ENCODE data around the gene MYBPC3. TPM values are rescaled to one million over a fixed set of nuclear protein-coding genes. Genes with fewer than 3 reads are reported as not detected.

Gene MYBPC3
- total and polyA plus RNA-seq, 2 donors from 2014 or later: 0.19 to 0.52 TPM

DNA sequence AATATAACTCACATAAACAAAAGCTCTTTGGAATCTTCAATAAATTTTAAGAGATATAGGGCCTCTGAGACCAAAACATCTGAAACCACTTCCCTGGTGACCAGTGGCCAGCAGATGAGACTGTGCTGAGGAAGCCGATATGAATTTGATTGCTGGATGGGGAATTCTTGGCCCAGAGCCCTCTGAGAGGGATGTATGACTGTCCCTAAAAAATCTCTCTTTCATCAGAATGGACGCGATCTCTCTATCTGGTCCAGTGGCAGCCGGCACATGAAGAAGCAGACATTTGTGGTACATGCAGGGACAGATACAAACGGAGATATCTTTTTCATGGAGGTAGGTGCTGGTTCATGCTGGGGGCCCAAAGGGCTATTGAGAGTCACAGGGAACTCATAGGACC lies 37.5 kb downstream of the MYBPC3 start:
- Histone ChIP-seq H3K27ac (ENCODE audit: low read depth in 2 of 2, low read length in 2 of 2) (no peak overlapping the region), H3K9me3 (ENCODE audit: control insufficient read depth in 2 of 3, insufficient read depth in 1 of 3, low read length in 3 of 3) (no peaks in the 10 kb centered on the region), H3K4me3 (ENCODE audit: low read length in 3 of 3) (no peak overlapping the region), H3K27me3 (ENCODE audit: control insufficient read depth, insufficient read depth, low read length) (no peaks in the 10 kb centered on the region), H3K36me3 (ENCODE audit: control insufficient read depth in 2 of 3, insufficient read depth in 3 of 3, low read length in 3 of 3) (peaks cover 13 to 32% (median 23%) of the 10 kb centered on the region in 3 donors), H3K9ac (ENCODE audit: low read length in 3 of 3) (no peak overlapping the region), H3K4me1 (ENCODE audit: control insufficient read depth in 2 of 3, insufficient read depth in 2 of 3, low read depth in 1 of 3, low read length in 3 of 3) (no peaks in the 10 kb centered on the region)
- no peak for DNase-seq
- TF ChIP-seq, protein P1, sequence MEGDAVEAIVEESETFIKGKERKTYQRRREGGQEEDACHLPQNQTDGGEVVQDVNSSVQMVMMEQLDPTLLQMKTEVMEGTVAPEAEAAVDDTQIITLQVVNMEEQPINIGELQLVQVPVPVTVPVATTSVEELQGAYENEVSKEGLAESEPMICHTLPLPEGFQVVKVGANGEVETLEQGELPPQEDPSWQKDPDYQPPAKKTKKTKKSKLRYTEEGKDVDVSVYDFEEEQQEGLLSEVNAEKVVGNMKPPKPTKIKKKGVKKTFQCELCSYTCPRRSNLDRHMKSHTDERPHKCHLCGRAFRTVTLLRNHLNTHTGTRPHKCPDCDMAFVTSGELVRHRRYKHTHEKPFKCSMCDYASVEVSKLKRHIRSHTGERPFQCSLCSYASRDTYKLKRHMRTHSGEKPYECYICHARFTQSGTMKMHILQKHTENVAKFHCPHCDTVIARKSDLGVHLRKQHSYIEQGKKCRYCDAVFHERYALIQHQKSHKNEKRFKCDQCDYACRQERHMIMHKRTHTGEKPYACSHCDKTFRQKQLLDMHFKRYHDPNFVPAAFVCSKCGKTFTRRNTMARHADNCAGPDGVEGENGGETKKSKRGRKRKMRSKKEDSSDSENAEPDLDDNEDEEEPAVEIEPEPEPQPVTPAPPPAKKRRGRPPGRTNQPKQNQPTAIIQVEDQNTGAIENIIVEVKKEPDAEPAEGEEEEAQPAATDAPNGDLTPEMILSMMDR (IDR thresholded peaks at IDR 0.05; ENCODE audit: borderline replicate concordance, extremely low read depth, insufficient read depth): no peak
- intact Hi-C loops (cut with DNase I): no loop called here
- no peak for FAIRE-seq

DNA sequence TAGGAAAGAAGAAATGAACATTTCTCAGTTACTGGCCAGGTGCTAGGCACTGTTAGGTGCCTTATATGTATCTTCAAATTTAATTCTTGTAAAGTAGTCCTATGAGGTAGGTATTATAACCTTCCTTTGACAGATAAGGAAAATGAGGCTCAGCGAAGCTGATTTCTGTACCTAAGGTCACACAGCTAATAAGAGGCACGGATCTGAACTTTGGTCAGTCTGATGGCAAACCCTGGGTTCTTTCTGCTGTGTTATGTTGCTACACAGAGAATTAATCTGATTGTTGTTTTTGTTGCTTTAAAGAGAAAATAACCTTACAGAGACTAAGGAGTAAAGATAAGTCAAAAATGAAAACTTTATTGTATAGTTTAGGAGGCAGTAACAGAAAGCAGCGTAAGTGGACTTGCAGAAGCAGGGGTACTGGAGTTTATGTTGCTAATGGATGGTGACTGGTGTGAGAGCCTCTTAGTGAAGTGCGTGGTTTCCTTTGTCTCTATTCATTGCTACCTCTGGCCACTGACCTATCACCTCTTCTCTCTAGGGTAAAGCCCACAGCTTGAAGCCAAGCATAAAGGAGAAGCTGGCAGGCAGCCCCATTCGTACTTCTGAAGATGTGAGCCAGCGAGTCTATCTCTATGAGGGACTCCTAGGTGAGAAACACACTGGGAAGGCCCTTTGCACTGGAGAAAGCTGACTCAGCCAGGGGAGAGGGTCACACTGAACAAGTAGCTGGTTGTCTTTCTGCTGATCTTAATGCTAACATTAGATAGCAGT lies 44.3 kb downstream of the MYBPC3 start:
- H3K4me3 ChIP-seq (ENCODE audit: low read length in 3 of 3): no peak overlapping the region
- intact Hi-C loops (cut with DNase I): no loop called here
- FAIRE-seq: no peak
- peaks cover 8 to 56% (median 29%) of the 10 kb centered on the region in 3 donors for H3K36me3 ChIP-seq (ENCODE audit: control insufficient read depth in 2 of 3, insufficient read depth in 3 of 3, low read length in 3 of 3)
- H3K27ac ChIP-seq (ENCODE audit: low read depth in 2 of 2, low read length in 2 of 2): no peak overlapping the region
- DNase-seq: no peak
- H3K4me1 ChIP-seq (ENCODE audit: control insufficient read depth in 2 of 3, insufficient read depth in 2 of 3, low read depth in 1 of 3, low read length in 3 of 3): peaks cover 0 to 9% (median 8%) of the 10 kb centered on the region in 3 donors
- no peak overlapping the region for H3K9ac ChIP-seq (ENCODE audit: low read length in 3 of 3)
- H3K27me3 ChIP-seq (ENCODE audit: control insufficient read depth, insufficient read depth, low read length): no peaks in the 10 kb centered on the region
- no peaks in the 10 kb centered on the region for H3K9me3 ChIP-seq (ENCODE audit: control insufficient read depth in 2 of 3, insufficient read depth in 1 of 3, low read length in 3 of 3)
- TF ChIP-seq, protein P1 (IDR thresholded peaks at IDR 0.05; ENCODE audit: borderline replicate concordance, extremely low read depth, insufficient read depth): no peak

DNA sequence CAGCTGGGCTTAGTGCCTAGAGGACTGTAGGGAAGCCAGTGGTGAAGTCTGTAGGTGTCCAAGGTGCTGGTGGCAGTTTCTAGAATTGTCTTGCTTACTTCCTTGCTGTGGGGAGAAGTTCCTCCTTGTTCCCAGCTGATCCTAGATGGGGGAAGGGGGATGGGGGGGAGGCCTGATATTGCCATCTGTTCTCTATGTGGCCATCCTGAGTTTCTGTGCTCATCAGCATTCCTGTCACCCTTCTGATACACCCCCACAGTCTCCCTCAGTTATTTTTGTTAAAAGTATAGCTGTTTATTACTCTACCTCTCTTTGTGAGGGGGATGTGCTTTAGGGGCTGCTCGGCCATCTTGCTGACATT lies 46.0 kb downstream of the MYBPC3 start:
- peak overlapping the region in 1 of 3 donors; percentile 2 for H3K9ac ChIP-seq (ENCODE audit: low read length in 3 of 3)

More for the DNA sequence above, 46.0 kb downstream of the MYBPC3 start:
- Histone ChIP-seq H3K27me3 (ENCODE audit: control insufficient read depth, insufficient read depth, low read length) (no peaks in the 10 kb centered on the region), H3K27ac (ENCODE audit: low read depth in 2 of 2, low read length in 2 of 2) (no peak overlapping the region), H3K36me3 (ENCODE audit: control insufficient read depth in 2 of 3, insufficient read depth in 3 of 3, low read length in 3 of 3) (peaks cover 5 to 50% (median 30%) of the 10 kb centered on the region in 3 donors), H3K4me3 (ENCODE audit: low read length in 3 of 3) (no peak overlapping the region), H3K9me3 (ENCODE audit: control insufficient read depth in 2 of 3, insufficient read depth in 1 of 3, low read length in 3 of 3) (peaks cover 0 to 6% (median 0%) of the 10 kb centered on the region in 3 donors), H3K4me1 (ENCODE audit: control insufficient read depth in 2 of 3, insufficient read depth in 2 of 3, low read depth in 1 of 3, low read length in 3 of 3) (peaks cover 0 to 9% (median 8%) of the 10 kb centered on the region in 3 donors)
- DNase-seq (no peak), FAIRE-seq (no peak)
- intact Hi-C loops (cut with DNase I): no loop called here
- TF ChIP-seq, protein P1 (IDR thresholded peaks at IDR 0.05; ENCODE audit: borderline replicate concordance, extremely low read depth, insufficient read depth): no peak
